H1 (cell line): ENCODE results near the gene ABCC4. TPM values are rescaled to one million over a fixed set of nuclear protein-coding genes. Genes with fewer than 3 reads are reported as not detected.

Experiments
- CTCF ChIA-PET: fragments of 300-600 bp; sonication (Branson Sonifier 250); formaldehyde crosslinking; loops from one replicate; lab custom pipeline; 2021; ENCODE audit not compliant: partially characterized antibody; lab: Charles Lee
- POLR2A ChIA-PET: fragments of 300-600 bp; sonication (Branson Sonifier 250); formaldehyde crosslinking; loops from one replicate; lab custom pipeline; 2021; ENCODE audit warnings: inconsistent platforms; ENCODE audit not compliant: partially characterized antibody; lab: Charles Lee
- DNase-seq, 2 experiments: peaks; one replicate each; pipeline versions ENCODE4 v3.0.0 to v3.0.0-alpha.2; 2010 to 2022; ENCODE audit warnings: low spot score in 2 of 2, low read depth in 1 of 2, mixed read lengths in 1 of 2
- FAIRE-seq: peaks from 2 replicates; lab custom pipeline; 2011; peaks lifted over from hg19 to GRCh38; lab: Jason Lieb, UNC
- H2AFZ ChIP-seq: 2 replicates; pipeline ENCODE4 v1.8.1; 2012; ENCODE audit warnings: low read length, inconsistent platforms
- H2AK5ac ChIP-seq: 2 replicates; pipeline ENCODE4 v1.6.1; 2013; ENCODE audit warnings: low read depth, low read length
- H2BK120ac ChIP-seq: replicated peaks from 2 replicates; pipeline ENCODE3; 2013; ENCODE audit warnings: low read depth, low read length, inconsistent platforms
- H2BK12ac ChIP-seq: 2 replicates; pipeline ENCODE4 v1.6.1; 2013; ENCODE audit warnings: low read depth, low read length
- H2BK15ac ChIP-seq: 2 replicates; pipeline ENCODE4 v1.6.1; 2013; ENCODE audit warnings: low read length
- H2BK20ac ChIP-seq: 2 replicates; pipeline ENCODE4 v1.6.1; 2013; ENCODE audit warnings: low read length
- H2BK5ac ChIP-seq: 2 replicates; pipeline ENCODE4 v1.6.1; 2013; ENCODE audit warnings: low read depth, low read length
- H3K14ac ChIP-seq: 2 replicates; pipeline ENCODE4 v1.6.1; 2013; ENCODE audit warnings: inconsistent platforms; ENCODE audit not compliant: insufficient read length
- H3K18ac ChIP-seq: 2 replicates; pipeline ENCODE4 v1.6.1; 2013; ENCODE audit warnings: low read length; ENCODE audit errors: extremely low read depth
- H3K23ac ChIP-seq: 2 replicates; pipeline ENCODE4 v1.6.1; 2013; ENCODE audit warnings: inconsistent platforms; ENCODE audit not compliant: insufficient read length
- H3K23me2 ChIP-seq: 2 replicates; pipeline ENCODE4 v1.6.1; 2013; ENCODE audit warnings: low read depth, low read length
- H3K27ac ChIP-seq: 2 replicates; pipeline ENCODE4 v1.6.1; 2011; ENCODE audit warnings: low read depth, low read length, inconsistent platforms
- H3K27me3 ChIP-seq, 4 experiments: replicated peaks in 1 of 4; 1 replicate in 1 of 4; 2 replicates in 3 of 4; pipeline versions ENCODE4 v1.6.1 to v1.8.1; 2011 to 2013; ENCODE audit warnings: low read length in 3 of 4, mild to moderate bottlenecking in 3 of 4, inconsistent platforms in 2 of 4, mixed read lengths in 2 of 4, moderate library complexity in 1 of 4; ENCODE audit not compliant: control insufficient read depth in 3 of 4, insufficient read depth in 3 of 4; ENCODE audit errors: extremely low read depth in 1 of 4
- H3K36me3 ChIP-seq, 4 experiments: 2 replicates each; pipeline versions ENCODE4 v1.6.1 to v1.8.1; 2011 to 2013; ENCODE audit warnings: mild to moderate bottlenecking in 4 of 4, low read length in 3 of 4, moderate library complexity in 2 of 4, control low read depth in 1 of 4, inconsistent platforms in 1 of 4; ENCODE audit not compliant: insufficient read depth in 4 of 4, control insufficient read depth in 2 of 4
- H3K4ac ChIP-seq: replicated peaks from 2 replicates; pipeline ENCODE3; 2013; ENCODE audit warnings: low read length, low read depth, mixed read lengths, inconsistent platforms; ENCODE audit not compliant: insufficient read length
- H3K4me1 ChIP-seq, 4 experiments: replicated peaks in 1 of 4; 1 replicate in 1 of 4; 2 replicates in 3 of 4; pipeline versions ENCODE4 v1.6.1 to v1.8.1; 2011 to 2013; ENCODE audit warnings: low read length in 3 of 4, inconsistent platforms in 2 of 4, mixed read lengths in 1 of 4; ENCODE audit not compliant: insufficient read depth in 4 of 4, control insufficient read depth in 3 of 4
- H3K4me2 ChIP-seq, 2 experiments: 2 replicates each; pipeline versions ENCODE4 v1.6.1 to v1.8.1; 2011 to 2013; ENCODE audit warnings: low read depth in 2 of 2, low read length in 2 of 2, control low read depth in 1 of 2, inconsistent platforms in 1 of 2, mild to moderate bottlenecking in 1 of 2; ENCODE audit not compliant: insufficient read depth in 1 of 2
- H3K4me3 ChIP-seq, 4 experiments: fragments of 200-600, 300-600 bp in 1 of 4; sonication (generic), shearing (Covaris generic), sonication (Bioruptor Twin) in 1 of 4; 2 replicates each; pipeline versions ENCODE4 v1.5.1 to v1.8.1; 2011 to 2016; ENCODE audit warnings: low read length in 4 of 4, low read depth in 3 of 4, control low read depth in 2 of 4, inconsistent platforms in 2 of 4, mild to moderate bottlenecking in 2 of 4, mixed read lengths in 1 of 4, moderate library complexity in 1 of 4; ENCODE audit not compliant: insufficient read depth in 2 of 4; ENCODE audit errors: extremely low read depth in 1 of 4
- H3K56ac ChIP-seq: replicated peaks from 2 replicates; pipeline ENCODE3; 2013; ENCODE audit warnings: low read depth, mild to moderate bottlenecking, mixed read lengths, low read length, inconsistent platforms; ENCODE audit not compliant: insufficient read length
- H3K79me1 ChIP-seq: 2 replicates; pipeline ENCODE4 v1.6.1; 2013; ENCODE audit warnings: low read depth, low read length, control low read depth
- H3K79me2 ChIP-seq, 2 experiments: 2 replicates each; pipeline versions ENCODE4 v1.6.1 to v1.8.1; 2012 to 2013; ENCODE audit warnings: low read length in 2 of 2, mild to moderate bottlenecking in 2 of 2, inconsistent platforms in 1 of 2; ENCODE audit not compliant: insufficient read depth in 2 of 2, control insufficient read depth in 1 of 2
- H3K9ac ChIP-seq, 4 experiments: replicated peaks in 1 of 4; 1 replicate in 1 of 4; 2 replicates in 3 of 4; pipeline versions ENCODE4 v1.6.1 to v1.8.1; 2011 to 2013; ENCODE audit warnings: low read depth in 3 of 4, low read length in 3 of 4, control low read depth in 2 of 4, mild to moderate bottlenecking in 2 of 4, moderate library complexity in 2 of 4, inconsistent platforms in 1 of 4; ENCODE audit errors: extremely low read depth in 1 of 4
- H3K9me3 ChIP-seq, 2 experiments: 2 replicates each; pipeline versions ENCODE4 v1.6.1 to v1.8.1; 2012 to 2013; ENCODE audit warnings: mild to moderate bottlenecking in 2 of 2, moderate library complexity in 2 of 2, control low read depth in 1 of 2, inconsistent platforms in 1 of 2, low read depth in 1 of 2, low read length in 1 of 2, mixed read lengths in 1 of 2; ENCODE audit not compliant: insufficient read depth in 2 of 2
- H4K20me1 ChIP-seq, 2 experiments: replicated peaks in 1 of 2; 2 replicates each; pipeline versions ENCODE3 to v1.8.1; 2011 to 2013; ENCODE audit warnings: inconsistent platforms in 2 of 2, low read length in 2 of 2, mild to moderate bottlenecking in 1 of 2; ENCODE audit not compliant: insufficient read depth in 2 of 2, control insufficient read depth in 1 of 2
- H4K5ac ChIP-seq: 2 replicates; pipeline ENCODE4 v1.6.1; 2013; ENCODE audit warnings: low read length, low read depth, mixed read lengths, inconsistent platforms; ENCODE audit not compliant: insufficient read length
- H4K8ac ChIP-seq: 2 replicates; pipeline ENCODE4 v1.8.0; 2013; ENCODE audit warnings: mild to moderate bottlenecking, moderate library complexity, low read length, inconsistent platforms; ENCODE audit not compliant: insufficient read depth; ENCODE audit errors: extremely low read depth
- H4K91ac ChIP-seq: replicated peaks from 2 replicates; pipeline ENCODE3; 2013; ENCODE audit warnings: low read length, mixed read lengths, inconsistent platforms; ENCODE audit not compliant: insufficient read length
- CBX5 ChIP-seq: fragments of 300-800, 300-1000 bp; sonication (generic); IDR thresholded peaks from 2 replicates; pipeline ENCODE4 v1.7.1; 2016; ENCODE audit warnings: antibody characterized with exemption, low read length, low read depth
- CEBPB ChIP-seq: IDR thresholded peaks from 2 replicates; pipeline ENCODE4 v1.6.1; 2012; ENCODE audit warnings: low read depth, low read length
- EGR1 ChIP-seq: IDR thresholded peaks from 2 replicates; pipeline ENCODE4 v1.6.1; 2011; ENCODE audit warnings: low read depth, low read length, borderline replicate concordance
- HDAC2 ChIP-seq, 2 experiments: fragments of 300-600 bp in 1 of 2; sonication (generic) in 1 of 2; IDR thresholded peaks; 2 replicates each; pipeline ENCODE4 v1.6.1; 2011 to 2012; ENCODE audit warnings: low read depth in 2 of 2, low read length in 2 of 2, mild to moderate bottlenecking in 2 of 2, moderate library complexity in 2 of 2, borderline replicate concordance in 1 of 2, inconsistent platforms in 1 of 2
- KDM1A ChIP-seq: fragments of 200-600, 300-600 bp; sonication (generic); IDR thresholded peaks from 2 replicates; pipeline ENCODE4 v1.7.1; 2016; ENCODE audit warnings: mild to moderate bottlenecking, low read length, borderline replicate concordance
- PHF8 ChIP-seq: fragments of 200-600 bp; sonication (generic); conservative IDR thresholded peaks from 2 replicates; pipeline ENCODE4 v1.7.1; 2012; ENCODE audit warnings: low read depth, mild to moderate bottlenecking, inconsistent platforms, low read length, moderate library complexity
- POLR2AphosphoS5 ChIP-seq: IDR thresholded peaks from 2 replicates; pipeline ENCODE4 v1.6.1; 2011; ENCODE audit warnings: low read depth, low read length
- RFX5 ChIP-seq: IDR thresholded peaks from 2 replicates; pipeline ENCODE4 v1.6.1; 2011; ENCODE audit warnings: low read depth, low read length, improper control_type of control experiment, borderline replicate concordance
- SIX5 ChIP-seq: IDR thresholded peaks from 2 replicates; pipeline ENCODE4 v1.6.1; 2011; ENCODE audit warnings: mild to moderate bottlenecking, low read depth, low read length
- SP1 ChIP-seq: IDR thresholded peaks from 2 replicates; pipeline ENCODE4 v1.6.1; 2011; ENCODE audit warnings: low read depth, low read length
- TAF1 ChIP-seq: IDR thresholded peaks from 2 replicates; pipeline ENCODE4 v1.6.1; 2011; ENCODE audit warnings: mild to moderate bottlenecking, low read depth, low read length
- YY1 ChIP-seq: IDR thresholded peaks from 2 replicates; pipeline ENCODE4 v1.6.1; 2011; ENCODE audit warnings: low read depth, mild to moderate bottlenecking, low read length
- WGBS, 2 experiments: shearing (Covaris generic) in 1 of 2; methylation state at CpG; one replicate each; pipeline versions ENCODE4 v1.1.6 to v1.1.7; 2013 to 2015; ENCODE audit warnings: low lambda C conversion rate in 2 of 2, mixed read lengths in 2 of 2, inconsistent platforms in 1 of 2, low coverage in 1 of 2, missing lambda C conversion rate in 1 of 2; ENCODE audit not compliant: insufficient replicate concordance in 2 of 2, insufficient coverage in 1 of 2, insufficient read length in 1 of 2; ENCODE audit errors: extremely low coverage in 1 of 2, missing lambda C conversion rate in 1 of 2; 5-methylcytosine and 5-hydroxymethylcytosine counted together
- polyA plus RNA-seq, 7 experiments: library from polyadenylated mRNA; depleted of rRNA in 3 of 7; stranded (reverse) in 5 of 7; unstranded in 2 of 7; fragments of >200 nt in 5 of 7; fragments of 200-250 nt in 2 of 7; gene quantifications; 1 replicate in 5 of 7; 2 replicates in 1 of 7; 4 replicates in 1 of 7; pipeline versions ENCODE4 v1.2.1 to v1.2.3, GENCODE V29; 2011 to 2013; ENCODE audit warnings: missing spikeins in 2 of 7, mixed read lengths in 2 of 7
- total RNA-seq: library from RNA; stranded (reverse); fragmentation: NEBNext Ultra II Directional; extraction: Animal tissue kit (Norgen Biotek cat#: 25700); gene quantifications from 2 replicates; pipeline ENCODE4 v1.2.1, GENCODE V29; 2021
- TF ChIP-seq, protein P1 (sequence below): IDR thresholded peaks from 2 replicates; pipeline ENCODE4 v1.6.1; 2011; ENCODE audit warnings: low read length, improper control_type of control experiment

ABCC4 gene
- total and polyA plus RNA-seq, 2 of the 8 experiments (the other 6 are each of a cell fraction or from before 2014, with no cell fraction given) = 4.0 to 14.1 TPM

- Histone ChIP-seq H3K18ac (no peak overlapping the region), H3K14ac (no peak overlapping the region), H3K27me3 (no peaks in the 10 kb centered on the region), H2BK15ac (no peak overlapping the region), H3K9ac (no peak overlapping the region), H4K5ac (no peak overlapping the region), H2AFZ (no peak overlapping the region; the same call in 1 of the 2 replicates), H2BK20ac (no peak overlapping the region), H3K4me2 (no peak overlapping the region), H3K23ac (no peak overlapping the region), H4K91ac (no peak overlapping the region), H3K79me1 (no peaks in the 10 kb centered on the region), H2AK5ac (no peak overlapping the region), H4K8ac (no peak overlapping the region), H3K4ac (no peak overlapping the region), H3K9me3 (no peaks in the 10 kb centered on the region), H3K27ac (no peak overlapping the region), H3K56ac (no peak overlapping the region), H3K23me2 (no peaks in the 10 kb centered on the region; the same call in 1 of the 2 replicates), H3K4me1 (no peaks in the 10 kb centered on the region), H4K20me1 (no peaks in the 10 kb centered on the region), H3K4me3 (no peak overlapping the region), H3K79me2 (no peaks in the 10 kb centered on the region), H2BK120ac (no peak overlapping the region), H2BK12ac (no peak overlapping the region), H3K36me3 (no peaks in the 10 kb centered on the region), H2BK5ac (no peak overlapping the region)
- no peak for FAIRE-seq
- POLR2A ChIA-PET = no interaction called here
- CTCF ChIA-PET = interaction anchor here (0.5 to 2.2 kb wide), 3 partner anchors 28 to 617 kb away, joined by 3 to 7 read pairs (median 4); no protein-coding TSS in a partner anchor
- DNase-seq = no peak
- WGBS, 2 experiments = 78% methylated on average over 16 of the region's 16 CpGs; no CpG with 5 or more reads in 1 of the 2 experiments
- TF ChIP-seq SP1 = no peak
- TF ChIP-seq, protein P1, sequence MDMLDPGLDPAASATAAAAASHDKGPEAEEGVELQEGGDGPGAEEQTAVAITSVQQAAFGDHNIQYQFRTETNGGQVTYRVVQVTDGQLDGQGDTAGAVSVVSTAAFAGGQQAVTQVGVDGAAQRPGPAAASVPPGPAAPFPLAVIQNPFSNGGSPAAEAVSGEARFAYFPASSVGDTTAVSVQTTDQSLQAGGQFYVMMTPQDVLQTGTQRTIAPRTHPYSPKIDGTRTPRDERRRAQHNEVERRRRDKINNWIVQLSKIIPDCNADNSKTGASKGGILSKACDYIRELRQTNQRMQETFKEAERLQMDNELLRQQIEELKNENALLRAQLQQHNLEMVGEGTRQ = no peak
- TF ChIP-seq YY1 = no peak
- no peak for TF ChIP-seq PHF8
- no peak for TF ChIP-seq POLR2AphosphoS5
- TF ChIP-seq CEBPB = no peak
- no peak for TF ChIP-seq KDM1A
- TF ChIP-seq SIX5 = no peak
- TF ChIP-seq HDAC2 (IDR thresholded peaks at IDR 0.05; ENCODE audit: borderline replicate concordance in 1 of 2, low read depth in 2 of 2, low read length in 2 of 2) = no peak
- no peak for TF ChIP-seq RFX5
- no peak for TF ChIP-seq EGR1
- no peak for TF ChIP-seq CBX5
- TF ChIP-seq TAF1 = no peak
Measured at GRCh38 chr13:95323930-95324662, 22.8 kb upstream of the ABCC4 start.
